ENCODE measurements around the gene ITGA6. TPM values are rescaled to one million over a fixed set of nuclear protein-coding genes. Genes with fewer than 3 reads are reported as not detected.

Gene ITGA6
- total RNA-seq: 10 to 100 TPM; 22.8 to 26.8 TPM

DNA sequence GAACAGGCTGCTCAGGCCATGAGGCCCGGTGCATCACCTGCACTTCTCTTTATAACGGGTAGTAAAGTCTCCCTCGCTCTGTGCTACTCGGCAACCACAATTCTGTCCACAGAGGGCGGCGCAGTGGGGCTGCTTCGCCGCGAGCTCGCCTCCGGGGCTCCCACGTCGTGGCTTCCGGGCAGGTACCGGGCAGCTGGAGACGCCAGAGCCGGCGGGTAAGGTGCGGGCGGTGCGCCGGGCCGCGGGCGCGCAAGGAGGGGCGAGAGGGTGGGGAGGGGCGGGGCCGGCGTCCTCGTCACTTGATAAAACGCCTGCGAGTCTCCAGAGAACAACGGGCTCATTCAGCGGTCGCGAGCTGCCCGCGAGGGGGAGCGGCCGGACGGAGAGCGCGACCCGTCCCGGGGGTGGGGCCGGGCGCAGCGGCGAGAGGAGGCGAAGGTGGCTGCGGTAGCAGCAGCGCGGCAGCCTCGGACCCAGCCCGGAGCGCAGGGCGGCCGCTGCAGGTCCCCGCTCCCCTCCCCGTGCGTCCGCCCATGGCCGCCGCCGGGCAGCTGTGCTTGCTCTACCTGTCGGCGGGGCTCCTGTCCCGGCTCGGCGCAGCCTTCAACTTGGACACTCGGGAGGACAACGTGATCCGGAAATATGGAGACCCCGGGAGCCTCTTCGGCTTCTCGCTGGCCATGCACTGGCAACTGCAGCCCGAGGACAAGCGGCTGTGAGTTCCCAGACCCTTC lies at the start of gene ITGA6:
ITGA6 (plus strand) TSS at position 331 of the 734 bp plus-strand sequence.
- POLR2A ChIA-PET: interaction anchor here (0.6 to 3.9 kb wide), 6 partner anchors 9 to 35 kb away, joined by 3 to 36 read pairs (median 5); no protein-coding TSS in a partner anchor
- H3K4me1 Mint-ChIP-seq: peaks cover 29% of the 10 kb centered on the region
- ATAC-seq (ENCODE audit: low read depth) (peak; percentile 68), DNase-seq (peak; percentile 80)
- H3K9me3 Mint-ChIP-seq: no peaks in the 10 kb centered on the region
- H3K36me3 Mint-ChIP-seq: no peaks in the 10 kb centered on the region
- H3K27ac Mint-ChIP-seq: peak within 1 kb of the TSS; percentile 53
- peaks cover 24% of the 10 kb centered on the region for H3K27me3 Mint-ChIP-seq
- H3K4me3 Mint-ChIP-seq: peak within 1 kb of the TSS; percentile 85

DNA sequence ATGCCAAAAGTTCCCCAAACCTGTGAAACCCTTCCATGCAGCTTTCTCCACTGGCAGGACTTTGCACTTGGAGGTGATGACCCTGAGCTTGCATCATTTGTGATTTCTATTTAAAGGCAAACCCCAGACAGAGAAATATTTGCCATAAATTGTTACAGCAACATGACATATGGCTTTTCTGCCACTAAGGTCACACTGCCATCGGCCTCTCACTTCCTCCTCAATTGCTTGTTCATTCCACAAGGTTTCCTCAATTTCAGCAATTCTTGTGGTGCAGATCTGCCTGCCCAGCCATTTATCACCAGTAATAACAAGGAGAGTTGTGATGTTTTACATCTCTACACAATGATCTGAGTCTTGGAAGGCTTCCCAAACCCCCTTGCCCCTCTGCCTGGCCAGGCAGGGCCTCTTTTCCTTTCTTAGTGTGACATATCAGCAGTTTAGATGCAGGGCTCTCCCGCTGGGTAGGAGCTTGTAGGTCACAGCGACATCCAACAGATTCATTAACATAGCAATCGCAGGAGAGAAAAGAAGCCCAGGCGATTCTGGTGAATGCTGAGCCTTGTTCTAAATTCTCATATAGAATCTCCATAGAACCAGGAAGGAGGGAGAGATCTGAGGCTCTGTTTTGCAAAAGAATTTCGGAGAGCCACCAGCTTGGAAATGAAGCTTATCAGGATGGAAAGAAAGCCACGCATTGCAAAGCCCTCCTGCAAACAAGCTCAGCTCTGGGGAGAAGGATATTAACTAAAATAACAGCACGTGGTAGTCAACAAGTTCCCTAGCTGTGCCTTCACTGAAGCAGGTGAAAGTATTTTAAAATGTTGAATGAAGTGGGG lies 46.7 kb upstream of the ITGA6 start:
- no peak overlapping the region for H3K27ac Mint-ChIP-seq
- no peaks in the 10 kb centered on the region for H3K4me1 Mint-ChIP-seq
- peaks cover 3% of the 10 kb centered on the region for H3K36me3 Mint-ChIP-seq
- POLR2A ChIA-PET: no interaction called here
- no peaks in the 10 kb centered on the region for H3K27me3 Mint-ChIP-seq
- peaks cover 8% of the 10 kb centered on the region for H3K9me3 Mint-ChIP-seq
- ATAC-seq (ENCODE audit: low read depth): no peak
- DNase-seq: no peak
- no peak overlapping the region for H3K4me3 Mint-ChIP-seq

DNA sequence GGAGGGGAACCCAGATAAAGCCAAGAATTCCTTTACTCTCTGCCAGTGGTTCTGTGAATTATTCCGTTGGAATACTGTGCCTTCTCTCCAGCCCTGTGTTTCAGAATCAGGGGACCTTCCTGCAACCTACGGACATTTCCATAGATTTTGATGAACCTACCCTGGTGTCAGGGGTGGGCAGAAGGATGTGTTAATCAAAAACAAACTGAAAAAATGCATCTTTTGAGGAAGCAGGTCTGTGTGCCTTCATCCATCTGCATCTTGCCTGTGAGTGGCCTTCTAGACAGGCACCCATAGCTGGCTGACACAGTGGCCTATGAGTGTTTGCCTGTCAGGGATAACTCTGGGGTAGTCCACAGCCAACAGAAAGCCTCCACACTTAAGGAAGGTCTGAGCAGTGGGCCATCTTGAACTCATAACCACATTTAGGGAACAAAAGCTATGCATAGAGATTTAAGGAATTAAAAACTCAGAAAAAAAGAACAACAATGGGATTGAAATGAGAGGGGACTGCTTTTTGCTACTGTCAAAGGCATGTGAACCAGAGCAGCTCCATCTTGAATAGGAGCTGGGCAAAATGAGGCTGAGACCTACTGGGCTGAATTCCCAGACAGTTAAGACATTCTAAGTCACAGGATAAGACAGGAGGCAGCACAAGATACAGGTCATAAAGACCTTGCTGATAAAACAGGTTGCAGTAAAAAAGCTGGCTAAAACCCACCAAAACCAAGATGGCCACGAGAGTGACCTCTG lies 45.9 kb upstream of the ITGA6 start:
- no peak for ATAC-seq (ENCODE audit: low read depth)
- peaks cover 3% of the 10 kb centered on the region for H3K36me3 Mint-ChIP-seq
- no peaks in the 10 kb centered on the region for H3K4me1 Mint-ChIP-seq
- DNase-seq: no peak
- no peaks in the 10 kb centered on the region for H3K27me3 Mint-ChIP-seq
- no peak overlapping the region for H3K27ac Mint-ChIP-seq
- H3K9me3 Mint-ChIP-seq: peaks cover 8% of the 10 kb centered on the region
- no peak overlapping the region for H3K4me3 Mint-ChIP-seq
- POLR2A ChIA-PET: no interaction called here

- POLR2A ChIA-PET: no interaction called here
- Mint-ChIP-seq H3K4me3 (no peak overlapping the region), H3K27me3 (peaks cover under 1% of the 10 kb centered on the region), H3K27ac (no peak overlapping the region), H3K4me1 (peaks cover 2% of the 10 kb centered on the region), H3K36me3 (no peaks in the 10 kb centered on the region), H3K9me3 (no peaks in the 10 kb centered on the region)
- no peak for ATAC-seq (ENCODE audit: low read depth)
- DNase-seq: no peak
Observed at GRCh38 chr2:172387361-172387760, 40.0 kb upstream of the ITGA6 start.

- DNase-seq (no peak), ATAC-seq (ENCODE audit: low read depth) (no peak)
- H3K4me3 Mint-ChIP-seq: no peak overlapping the region
- H3K4me1 Mint-ChIP-seq: peaks cover 2% of the 10 kb centered on the region
- no peaks in the 10 kb centered on the region for H3K9me3 Mint-ChIP-seq
- H3K27me3 Mint-ChIP-seq: peaks cover 2% of the 10 kb centered on the region
- H3K27ac Mint-ChIP-seq: no peak overlapping the region
- no peaks in the 10 kb centered on the region for H3K36me3 Mint-ChIP-seq
- POLR2A ChIA-PET: no interaction called here
Observed at GRCh38 chr2:172389685-172390339, 37.6 kb upstream of the ITGA6 start.

GRCh38 chr2:172394002-172394401 lies 33.4 kb upstream of the ITGA6 start:
- Mint-ChIP-seq H3K27me3 (peaks cover 6% of the 10 kb centered on the region), H3K27ac (no peak overlapping the region), H3K4me3 (no peak overlapping the region), H3K36me3 (no peaks in the 10 kb centered on the region), H3K9me3 (no peaks in the 10 kb centered on the region), H3K4me1 (peaks cover 6% of the 10 kb centered on the region)
- POLR2A ChIA-PET: no interaction called here
- no peak for ATAC-seq (ENCODE audit: low read depth)
- DNase-seq: no peak

- Mint-ChIP-seq H3K27ac (no peak overlapping the region), H3K4me1 (peaks cover 5% of the 10 kb centered on the region), H3K27me3 (peaks cover 6% of the 10 kb centered on the region), H3K9me3 (no peaks in the 10 kb centered on the region), H3K36me3 (no peaks in the 10 kb centered on the region), H3K4me3 (no peak overlapping the region)
- POLR2A ChIA-PET: interaction anchor here (0.6 kb wide), 1 partner anchor 1157 kb away, joined by 3 read pairs; no protein-coding TSS in a partner anchor
- no peak for DNase-seq
- no peak for ATAC-seq (ENCODE audit: low read depth)
Observed at GRCh38 chr2:172395503-172395902, 31.9 kb upstream of the ITGA6 start.

GRCh38 chr2:172397148-172397834 lies 30.1 kb upstream of the ITGA6 start:
- H3K27ac Mint-ChIP-seq: no peak overlapping the region

GRCh38 chr2:172398440-172398839 lies 28.9 kb upstream of the ITGA6 start:
- H3K27ac Mint-ChIP-seq: no peak overlapping the region
- H3K27me3 Mint-ChIP-seq: peaks cover 4% of the 10 kb centered on the region
- no peak overlapping the region for H3K4me3 Mint-ChIP-seq
- ATAC-seq (ENCODE audit: low read depth) (no peak), DNase-seq (no peak)
- POLR2A ChIA-PET: no interaction called here
- H3K4me1 Mint-ChIP-seq: peaks cover 5% of the 10 kb centered on the region
- H3K9me3 Mint-ChIP-seq: no peaks in the 10 kb centered on the region
- H3K36me3 Mint-ChIP-seq: no peaks in the 10 kb centered on the region

More at GRCh38 chr2:172397148-172397834, 30.1 kb upstream of the ITGA6 start:
- POLR2A ChIA-PET: no interaction called here
- no peak for DNase-seq
- Mint-ChIP-seq H3K4me1 (peaks cover 5% of the 10 kb centered on the region), H3K4me3 (no peak overlapping the region), H3K27me3 (peaks cover 6% of the 10 kb centered on the region), H3K9me3 (no peaks in the 10 kb centered on the region), H3K36me3 (no peaks in the 10 kb centered on the region)
- no peak for ATAC-seq (ENCODE audit: low read depth)

DNA sequence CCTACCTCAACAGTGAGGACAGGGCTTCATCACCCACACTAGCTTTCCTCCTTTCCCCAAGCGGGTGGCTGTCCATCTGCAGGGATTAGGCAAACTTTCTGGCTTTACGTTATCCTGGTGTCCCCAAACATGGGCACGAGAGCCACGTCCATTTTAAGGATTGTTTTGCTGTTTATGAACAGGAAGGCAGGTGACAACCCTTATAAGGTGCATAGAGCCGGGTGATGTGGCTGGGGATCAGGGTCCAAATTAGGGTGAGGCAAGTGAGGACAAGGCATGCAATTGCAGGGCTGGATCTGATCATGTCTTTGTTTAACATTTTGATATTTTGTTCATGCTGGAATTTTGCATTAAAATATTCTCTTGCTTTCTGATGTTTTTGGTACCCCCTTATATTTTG lies 27.6 kb upstream of the ITGA6 start:
- no peak for ATAC-seq (ENCODE audit: low read depth)
- H3K36me3 Mint-ChIP-seq: no peaks in the 10 kb centered on the region
- POLR2A ChIA-PET: no interaction called here
- H3K9me3 Mint-ChIP-seq: no peaks in the 10 kb centered on the region
- H3K4me1 Mint-ChIP-seq: peaks cover 6% of the 10 kb centered on the region
- DNase-seq: no peak
- peaks cover 6% of the 10 kb centered on the region for H3K27me3 Mint-ChIP-seq
- no peak overlapping the region for H3K27ac Mint-ChIP-seq
- no peak overlapping the region for H3K4me3 Mint-ChIP-seq

GRCh38 chr2:172402198-172402597 lies 25.2 kb upstream of the ITGA6 start:
- no peak for ATAC-seq (ENCODE audit: low read depth)
- Mint-ChIP-seq H3K4me1 (peaks cover 2% of the 10 kb centered on the region), H3K36me3 (no peaks in the 10 kb centered on the region), H3K9me3 (peaks cover 2% of the 10 kb centered on the region), H3K27ac (no peak overlapping the region), H3K27me3 (peaks cover 3% of the 10 kb centered on the region), H3K4me3 (no peak overlapping the region)
- no peak for DNase-seq
- POLR2A ChIA-PET: no interaction called here

DNA sequence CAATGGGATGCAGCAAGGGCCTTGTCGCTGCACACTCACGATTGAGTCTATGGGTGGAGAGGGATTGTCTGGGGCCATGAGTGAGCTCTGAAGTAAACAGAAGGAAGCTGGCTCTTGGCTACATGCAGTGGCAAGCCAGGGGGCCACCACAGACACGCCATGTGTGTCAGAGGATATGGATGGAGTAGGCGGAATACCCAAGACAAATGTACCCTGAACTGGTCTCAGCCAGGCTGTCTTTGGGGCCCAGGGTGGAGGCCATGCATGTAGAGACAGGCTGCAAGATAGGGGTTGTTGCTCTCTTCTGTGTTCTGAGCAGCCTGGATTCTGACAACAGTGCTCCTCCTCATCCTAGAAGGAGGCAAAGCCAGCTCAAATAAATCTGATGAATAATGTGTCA lies 24.0 kb upstream of the ITGA6 start:
- H3K4me1 Mint-ChIP-seq: peaks cover 2% of the 10 kb centered on the region
- peaks cover 3% of the 10 kb centered on the region for H3K27me3 Mint-ChIP-seq
- peaks cover 2% of the 10 kb centered on the region for H3K9me3 Mint-ChIP-seq
- POLR2A ChIA-PET: no interaction called here
- no peak for DNase-seq
- no peak overlapping the region for H3K4me3 Mint-ChIP-seq
- no peak overlapping the region for H3K27ac Mint-ChIP-seq
- no peak for ATAC-seq (ENCODE audit: low read depth)
- H3K36me3 Mint-ChIP-seq: no peaks in the 10 kb centered on the region

All from activated naive CD8-positive, alpha-beta T cell treated with anti-CD3 and anti-CD28 coated beads, Interleukin-2, amount 10 ng/mL, durations not matched to agents 7 days and 5 days (primary cell).